ENCODE measurements around the gene RAB40C.

The RAB40C gene

GRCh38 chr16:609984-610383 lies 20.1 kb downstream of the RAB40C start:
- no peak for ATAC-seq
- TF ChIP-seq ZNF8 (CRISPR knock-in tag; IDR thresholded peaks at IDR 0.05) = no peak

DNA sequence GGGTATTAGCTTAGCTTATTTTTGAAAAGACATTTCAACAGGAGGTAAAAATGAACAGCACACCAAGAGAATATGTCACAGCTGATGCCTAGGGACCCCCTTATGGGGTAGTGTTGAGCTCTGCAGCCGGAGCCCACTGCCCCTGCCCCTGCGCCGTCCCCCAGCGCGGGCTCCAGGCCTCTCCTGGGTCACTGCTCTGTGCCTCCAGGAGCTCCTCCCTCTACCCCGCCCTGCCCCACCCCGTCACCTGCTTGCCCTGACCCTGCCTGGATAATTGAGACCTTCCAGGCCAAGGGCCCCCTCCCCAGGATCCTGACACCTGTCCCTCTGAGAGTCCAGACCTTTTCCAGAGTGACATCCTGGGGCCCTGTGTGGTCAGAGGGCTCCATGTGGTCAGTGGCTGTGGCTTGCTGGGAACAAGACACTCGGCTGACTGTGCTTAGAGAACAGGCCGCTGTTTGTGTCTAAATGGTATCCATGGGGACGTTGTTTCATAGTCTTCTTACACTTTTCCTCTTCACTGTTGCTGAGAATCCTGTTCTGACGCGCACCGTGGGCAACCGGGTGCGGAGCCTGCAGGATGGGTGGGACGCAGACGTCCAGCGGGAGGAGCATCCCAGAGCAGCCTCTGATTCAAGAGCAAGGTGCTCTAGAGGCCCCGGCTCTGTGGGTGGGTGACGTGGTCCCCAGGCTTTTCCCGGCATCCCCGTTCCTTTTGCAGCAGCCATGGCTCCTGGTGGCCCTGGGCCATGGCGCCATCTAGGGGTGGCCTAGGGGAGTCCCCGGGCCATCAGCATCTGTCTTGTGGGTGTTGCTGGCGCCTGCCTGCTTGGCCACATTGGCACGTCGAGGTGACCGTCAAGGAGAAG lies 20.9 kb downstream of the RAB40C start:
- no peak for TF ChIP-seq PATZ1 (CRISPR knock-in tag; IDR thresholded peaks at IDR 0.05; ENCODE audit: borderline replicate concordance)
- TF ChIP-seq, protein P1, sequence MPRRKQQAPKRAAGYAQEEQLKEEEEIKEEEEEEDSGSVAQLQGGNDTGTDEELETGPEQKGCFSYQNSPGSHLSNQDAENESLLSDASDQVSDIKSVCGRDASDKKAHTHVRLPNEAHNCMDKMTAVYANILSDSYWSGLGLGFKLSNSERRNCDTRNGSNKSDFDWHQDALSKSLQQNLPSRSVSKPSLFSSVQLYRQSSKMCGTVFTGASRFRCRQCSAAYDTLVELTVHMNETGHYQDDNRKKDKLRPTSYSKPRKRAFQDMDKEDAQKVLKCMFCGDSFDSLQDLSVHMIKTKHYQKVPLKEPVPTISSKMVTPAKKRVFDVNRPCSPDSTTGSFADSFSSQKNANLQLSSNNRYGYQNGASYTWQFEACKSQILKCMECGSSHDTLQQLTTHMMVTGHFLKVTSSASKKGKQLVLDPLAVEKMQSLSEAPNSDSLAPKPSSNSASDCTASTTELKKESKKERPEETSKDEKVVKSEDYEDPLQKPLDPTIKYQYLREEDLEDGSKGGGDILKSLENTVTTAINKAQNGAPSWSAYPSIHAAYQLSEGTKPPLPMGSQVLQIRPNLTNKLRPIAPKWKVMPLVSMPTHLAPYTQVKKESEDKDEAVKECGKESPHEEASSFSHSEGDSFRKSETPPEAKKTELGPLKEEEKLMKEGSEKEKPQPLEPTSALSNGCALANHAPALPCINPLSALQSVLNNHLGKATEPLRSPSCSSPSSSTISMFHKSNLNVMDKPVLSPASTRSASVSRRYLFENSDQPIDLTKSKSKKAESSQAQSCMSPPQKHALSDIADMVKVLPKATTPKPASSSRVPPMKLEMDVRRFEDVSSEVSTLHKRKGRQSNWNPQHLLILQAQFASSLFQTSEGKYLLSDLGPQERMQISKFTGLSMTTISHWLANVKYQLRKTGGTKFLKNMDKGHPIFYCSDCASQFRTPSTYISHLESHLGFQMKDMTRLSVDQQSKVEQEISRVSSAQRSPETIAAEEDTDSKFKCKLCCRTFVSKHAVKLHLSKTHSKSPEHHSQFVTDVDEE (CRISPR knock-in tag; IDR thresholded peaks at IDR 0.05) = no peak
- no peak for TF ChIP-seq ZFP3 (CRISPR knock-in tag; IDR thresholded peaks at IDR 0.05)
- TF ChIP-seq ARNTL (CRISPR knock-in tag; IDR thresholded peaks at IDR 0.05; ENCODE audit: borderline replicate concordance, low read depth) = no peak
- no peak for TF ChIP-seq ZC3H10 (CRISPR knock-in tag; IDR thresholded peaks at IDR 0.05)
- TF ChIP-seq TOX (CRISPR knock-in tag; IDR thresholded peaks at IDR 0.05; ENCODE audit: borderline replicate concordance) = no peak
- TF ChIP-seq, protein P2, sequence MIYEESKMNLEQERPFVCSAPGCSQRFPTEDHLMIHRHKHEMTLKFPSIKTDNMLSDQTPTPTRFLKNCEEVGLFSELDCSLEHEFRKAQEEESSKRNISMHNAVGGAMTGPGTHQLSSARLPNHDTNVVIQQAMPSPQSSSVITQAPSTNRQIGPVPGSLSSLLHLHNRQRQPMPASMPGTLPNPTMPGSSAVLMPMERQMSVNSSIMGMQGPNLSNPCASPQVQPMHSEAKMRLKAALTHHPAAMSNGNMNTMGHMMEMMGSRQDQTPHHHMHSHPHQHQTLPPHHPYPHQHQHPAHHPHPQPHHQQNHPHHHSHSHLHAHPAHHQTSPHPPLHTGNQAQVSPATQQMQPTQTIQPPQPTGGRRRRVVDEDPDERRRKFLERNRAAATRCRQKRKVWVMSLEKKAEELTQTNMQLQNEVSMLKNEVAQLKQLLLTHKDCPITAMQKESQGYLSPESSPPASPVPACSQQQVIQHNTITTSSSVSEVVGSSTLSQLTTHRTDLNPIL (CRISPR knock-in tag; IDR thresholded peaks at IDR 0.05; ENCODE audit: low read depth) = no peak
- TF ChIP-seq RARB (CRISPR knock-in tag; IDR thresholded peaks at IDR 0.05) = no peak
- TF ChIP-seq ZNF565 (CRISPR knock-in tag; conservative IDR thresholded peaks at IDR 0.05; ENCODE audit: low read depth) = no peak
- TF ChIP-seq CSDC2 (CRISPR knock-in tag; IDR thresholded peaks at IDR 0.05) = no peak
- TF ChIP-seq ZNF70 (CRISPR knock-in tag; IDR thresholded peaks at IDR 0.05) = no peak
- TF ChIP-seq ISL1 (CRISPR knock-in tag; IDR thresholded peaks at IDR 0.05) = no peak
- TF ChIP-seq CSRNP3 (CRISPR knock-in tag; IDR thresholded peaks at IDR 0.05) = no peak
- no peak for TF ChIP-seq ESRRG (CRISPR knock-in tag; IDR thresholded peaks at IDR 0.05)
- no peak for TF ChIP-seq GLIS3 (CRISPR knock-in tag; IDR thresholded peaks at IDR 0.05)
- ATAC-seq = peak; percentile 60; the same call in 2 of the 3 replicates

- ATAC-seq = no peak
- TF ChIP-seq OSR1 (CRISPR knock-in tag; IDR thresholded peaks at IDR 0.05) (no peak), ZNF70 (CRISPR knock-in tag; IDR thresholded peaks at IDR 0.05) (no peak), CSRNP3 (CRISPR knock-in tag; IDR thresholded peaks at IDR 0.05) (no peak), ISL1 (CRISPR knock-in tag; IDR thresholded peaks at IDR 0.05) (no peak), TOX (CRISPR knock-in tag; IDR thresholded peaks at IDR 0.05; ENCODE audit: borderline replicate concordance) (no peak), TCF4 (CRISPR knock-in tag; IDR thresholded peaks at IDR 0.05; ENCODE audit: borderline replicate concordance) (no peak), GLIS3 (CRISPR knock-in tag; IDR thresholded peaks at IDR 0.05) (no peak), RARB (CRISPR knock-in tag; IDR thresholded peaks at IDR 0.05) (no peak), ESRRG (CRISPR knock-in tag; IDR thresholded peaks at IDR 0.05) (no peak), SNAI2 (CRISPR knock-in tag; IDR thresholded peaks at IDR 0.05) (no peak), ZFP30 (CRISPR knock-in tag; IDR thresholded peaks at IDR 0.05) (no peak), ARNTL (CRISPR knock-in tag; IDR thresholded peaks at IDR 0.05; ENCODE audit: borderline replicate concordance, low read depth) (no peak), ZNF565 (CRISPR knock-in tag; conservative IDR thresholded peaks at IDR 0.05; ENCODE audit: low read depth) (no peak)
- TF ChIP-seq, protein P3, sequence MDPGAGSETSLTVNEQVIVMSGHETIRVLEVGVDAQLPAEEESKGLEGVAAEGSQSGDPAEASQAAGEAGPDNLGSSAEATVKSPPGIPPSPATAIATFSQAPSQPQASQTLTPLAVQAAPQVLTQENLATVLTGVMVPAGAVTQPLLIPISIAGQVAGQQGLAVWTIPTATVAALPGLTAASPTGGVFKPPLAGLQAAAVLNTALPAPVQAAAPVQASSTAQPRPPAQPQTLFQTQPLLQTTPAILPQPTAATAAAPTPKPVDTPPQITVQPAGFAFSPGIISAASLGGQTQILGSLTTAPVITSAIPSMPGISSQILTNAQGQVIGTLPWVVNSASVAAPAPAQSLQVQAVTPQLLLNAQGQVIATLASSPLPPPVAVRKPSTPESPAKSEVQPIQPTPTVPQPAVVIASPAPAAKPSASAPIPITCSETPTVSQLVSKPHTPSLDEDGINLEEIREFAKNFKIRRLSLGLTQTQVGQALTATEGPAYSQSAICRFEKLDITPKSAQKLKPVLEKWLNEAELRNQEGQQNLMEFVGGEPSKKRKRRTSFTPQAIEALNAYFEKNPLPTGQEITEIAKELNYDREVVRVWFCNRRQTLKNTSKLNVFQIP (CRISPR knock-in tag; IDR thresholded peaks at IDR 0.05; ENCODE audit: borderline replicate concordance, low read depth) = no peak
- TF ChIP-seq, protein P1 (CRISPR knock-in tag; IDR thresholded peaks at IDR 0.05) = no peak
These were observed 25.3 kb downstream of the RAB40C start for GRCh38 chr16:615122-615521.
